HG02981 (cell line): Measurements from ENCODE around the gene TMEM175.
"Not testable (repeated sequence)": the region's sequence is repeated elsewhere in the genome, so short reads cannot be mapped to it uniquely, and the experiment has no call there.

Experiments used
- ATAC-seq: cut with Tn5 transposase; IDR thresholded peaks from one replicate; pipeline ENCODE4 v1.9.1; 2021; ENCODE audit warnings: mild to moderate bottlenecking, moderate library complexity; ENCODE audit not compliant: unreplicated experiment

The TMEM175 gene

GRCh38 chr4:970046-970745, 37.9 kb downstream of the TMEM175 start:
- no peak for ATAC-seq

GRCh38 chr4:970854-971520, 38.7 kb downstream of the TMEM175 start:
- ATAC-seq = no peak

- ATAC-seq = no peak
Observed at GRCh38 chr4:971666-972500, 39.6 kb downstream of the TMEM175 start.

DNA sequence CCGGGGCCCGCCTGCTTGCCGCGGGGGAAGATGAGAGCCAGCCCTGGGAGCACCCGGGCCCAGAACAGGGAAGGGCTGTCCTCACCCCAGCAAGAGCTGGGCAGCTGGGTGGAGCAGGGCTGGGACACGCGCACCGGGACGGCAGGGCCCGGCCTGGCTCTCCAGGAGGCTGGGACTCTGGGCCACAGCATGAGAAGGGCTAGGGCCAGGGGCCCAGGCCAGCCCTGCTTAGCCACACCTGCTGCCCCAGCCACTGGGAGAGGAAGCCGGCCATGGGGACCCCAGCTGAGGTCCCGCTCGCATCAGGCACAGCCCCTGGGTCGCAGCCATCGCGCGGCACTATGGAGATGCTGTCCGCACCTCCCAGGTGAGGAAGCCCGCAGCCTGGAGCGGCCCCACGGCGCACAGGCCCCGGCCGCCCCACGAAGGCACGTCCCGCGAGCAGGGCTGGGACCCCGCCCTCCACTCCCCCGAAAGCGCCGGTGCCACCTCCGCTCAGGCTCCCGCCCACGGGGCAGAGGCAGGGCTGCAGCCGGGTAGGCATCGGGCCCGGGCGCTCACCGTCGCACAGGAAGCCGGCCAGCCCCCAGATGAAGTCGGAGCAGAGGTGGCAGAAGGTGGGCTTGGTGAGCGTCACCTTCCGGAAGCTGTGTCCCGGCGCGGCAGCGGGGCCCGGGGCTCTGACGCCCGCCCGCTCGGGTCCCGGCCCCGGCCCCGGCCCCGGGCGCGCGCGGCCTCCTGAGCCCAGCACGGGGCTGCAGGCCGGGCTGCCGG, 40.6 kb downstream of the TMEM175 start:
- ATAC-seq = peak; percentile 35

- ATAC-seq = peak; percentile 59
Observed at GRCh38 chr4:973431-974397, 41.5 kb downstream of the TMEM175 start, which contains the start of gene DGKQ. Gene DGKQ (minus strand): TSS chr4:973569. CDS start chr4:973482, 87 bp downstream.

DNA sequence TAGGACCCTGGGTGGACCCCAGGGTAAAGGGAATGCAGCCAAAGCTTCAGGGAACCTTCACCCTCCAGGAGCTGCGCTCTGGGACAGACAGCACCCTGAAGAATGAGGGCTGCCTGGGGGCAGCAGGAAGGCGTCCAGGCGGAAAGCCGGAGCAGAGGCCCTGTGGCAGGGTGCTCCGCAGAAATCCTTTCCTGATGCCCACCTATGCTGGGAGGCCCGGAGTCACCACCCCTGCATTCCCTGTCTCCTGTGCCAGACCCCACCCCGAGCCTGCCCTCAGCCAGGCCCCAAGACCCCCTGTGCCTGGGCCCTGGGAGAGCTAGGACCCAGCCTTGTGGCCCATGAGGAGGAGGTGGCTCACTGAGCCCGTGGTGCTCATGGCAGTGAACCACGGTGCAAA, 42.4 kb downstream of the TMEM175 start:
- no peak for ATAC-seq

DNA sequence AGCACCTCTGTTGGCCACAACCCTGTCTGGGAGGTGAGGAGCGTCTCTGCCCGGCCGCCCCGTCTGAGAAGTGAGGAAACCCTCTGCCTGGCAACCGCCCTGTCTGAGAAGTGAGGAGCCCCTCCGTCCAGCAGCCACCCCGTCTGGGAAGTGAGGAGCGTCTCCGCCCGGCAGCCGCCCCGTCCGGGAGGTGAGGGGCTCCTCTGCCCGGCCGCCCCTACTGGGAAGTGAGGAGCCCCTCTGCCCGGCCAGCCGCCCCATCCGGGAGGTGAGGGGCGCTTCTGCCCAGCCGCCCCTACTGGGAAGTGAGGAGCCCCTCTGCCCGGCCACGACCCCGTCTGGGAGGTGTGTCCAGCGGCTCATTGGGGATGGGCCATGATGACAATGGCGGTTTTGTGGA, 43.8 kb downstream of the TMEM175 start:
- not testable (repeated sequence) for ATAC-seq

- ATAC-seq = no peak
Observed at GRCh38 chr4:978957-979701, 46.9 kb downstream of the TMEM175 start.

DNA sequence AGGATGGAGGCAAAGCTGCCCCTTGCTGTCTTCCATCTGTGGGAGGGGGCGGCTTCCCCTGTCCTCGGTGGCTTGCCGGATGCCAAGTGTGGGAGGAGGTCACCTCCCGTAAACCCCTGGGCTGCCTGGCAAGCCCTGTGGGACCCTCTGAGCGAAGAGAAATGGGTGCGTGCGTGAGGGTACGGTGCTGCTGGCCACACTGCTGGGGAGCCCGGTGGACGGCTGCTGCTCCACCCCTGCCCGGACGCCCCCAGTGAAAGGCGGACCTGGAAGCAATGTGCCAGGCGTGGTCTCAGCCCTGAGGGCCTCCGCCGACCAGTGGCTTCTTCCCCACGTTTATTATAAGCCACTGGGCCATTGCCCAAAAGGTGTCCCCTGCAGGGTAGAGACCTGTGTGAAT, 50.0 kb downstream of the TMEM175 start:
- ATAC-seq = no peak

- ATAC-seq = no peak
Observed at GRCh38 chr4:982814-983213, 50.6 kb downstream of the TMEM175 start.

GRCh38 chr4:984336-985054, 52.2 kb downstream of the TMEM175 start:
- no peak for ATAC-seq

DNA sequence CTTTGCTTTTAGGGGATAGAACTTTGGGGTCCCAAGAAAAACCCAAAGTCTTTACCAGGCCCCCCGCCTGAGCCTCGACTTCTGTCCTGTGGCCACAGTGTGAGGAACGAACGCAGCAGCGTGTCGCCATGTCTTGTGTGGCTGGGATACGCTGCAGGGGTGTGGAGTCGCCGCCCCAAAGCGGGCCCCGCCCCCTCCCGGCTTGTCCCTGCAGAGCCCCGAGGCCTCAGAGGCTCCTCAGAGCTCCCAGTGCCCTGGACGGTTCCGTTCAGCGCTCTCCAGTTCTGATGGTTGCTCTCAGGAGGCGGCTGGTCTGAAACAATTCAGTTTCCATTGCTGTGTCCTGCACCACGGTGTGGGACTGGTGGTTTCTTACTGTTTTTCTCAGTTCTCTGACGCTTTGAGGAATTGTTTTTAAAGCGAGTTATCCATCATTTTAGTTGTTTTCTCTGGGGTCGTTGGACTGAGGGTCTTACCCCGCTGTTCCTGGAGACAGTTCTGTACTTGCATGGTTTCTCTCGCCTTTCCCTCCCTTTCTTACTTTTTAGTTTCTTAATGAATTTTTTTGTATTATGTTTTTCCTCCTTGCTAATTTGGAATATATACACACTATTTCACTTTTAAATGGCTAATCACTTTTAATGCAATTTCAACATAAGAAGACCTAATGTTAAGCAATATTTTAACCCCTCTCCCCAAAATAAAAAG, 53.0 kb downstream of the TMEM175 start:
- no peak for ATAC-seq

DNA sequence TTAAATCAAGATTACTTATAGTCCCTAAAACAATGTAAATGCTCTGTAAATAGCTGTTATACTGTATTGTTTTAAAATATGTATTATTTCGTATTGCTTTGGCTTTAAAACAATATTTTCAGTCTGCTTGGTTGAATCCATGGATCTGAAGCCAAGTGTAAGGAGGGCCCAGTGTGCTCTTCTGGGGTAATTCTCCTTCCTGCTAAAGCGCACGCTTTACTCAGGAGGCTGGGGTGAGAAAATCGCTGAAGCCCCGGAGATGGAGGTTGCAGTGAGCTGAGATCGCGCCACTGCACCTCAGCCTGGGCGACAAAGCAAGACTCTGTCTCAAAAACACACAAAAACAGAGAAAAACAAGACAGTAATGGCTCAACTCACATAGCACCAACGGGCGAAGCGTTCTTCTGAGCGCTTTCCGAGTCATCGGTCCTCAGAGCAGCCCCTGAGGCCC, 54.2 kb downstream of the TMEM175 start:
- ATAC-seq = peak; percentile 12

- ATAC-seq = peak; percentile 60
Observed at GRCh38 chr4:986879-987623, 54.8 kb downstream of the TMEM175 start, which contains the start of gene IDUA. Gene IDUA (plus strand): TSS chr4:987044. CDS start chr4:987085, 41 bp downstream.

DNA sequence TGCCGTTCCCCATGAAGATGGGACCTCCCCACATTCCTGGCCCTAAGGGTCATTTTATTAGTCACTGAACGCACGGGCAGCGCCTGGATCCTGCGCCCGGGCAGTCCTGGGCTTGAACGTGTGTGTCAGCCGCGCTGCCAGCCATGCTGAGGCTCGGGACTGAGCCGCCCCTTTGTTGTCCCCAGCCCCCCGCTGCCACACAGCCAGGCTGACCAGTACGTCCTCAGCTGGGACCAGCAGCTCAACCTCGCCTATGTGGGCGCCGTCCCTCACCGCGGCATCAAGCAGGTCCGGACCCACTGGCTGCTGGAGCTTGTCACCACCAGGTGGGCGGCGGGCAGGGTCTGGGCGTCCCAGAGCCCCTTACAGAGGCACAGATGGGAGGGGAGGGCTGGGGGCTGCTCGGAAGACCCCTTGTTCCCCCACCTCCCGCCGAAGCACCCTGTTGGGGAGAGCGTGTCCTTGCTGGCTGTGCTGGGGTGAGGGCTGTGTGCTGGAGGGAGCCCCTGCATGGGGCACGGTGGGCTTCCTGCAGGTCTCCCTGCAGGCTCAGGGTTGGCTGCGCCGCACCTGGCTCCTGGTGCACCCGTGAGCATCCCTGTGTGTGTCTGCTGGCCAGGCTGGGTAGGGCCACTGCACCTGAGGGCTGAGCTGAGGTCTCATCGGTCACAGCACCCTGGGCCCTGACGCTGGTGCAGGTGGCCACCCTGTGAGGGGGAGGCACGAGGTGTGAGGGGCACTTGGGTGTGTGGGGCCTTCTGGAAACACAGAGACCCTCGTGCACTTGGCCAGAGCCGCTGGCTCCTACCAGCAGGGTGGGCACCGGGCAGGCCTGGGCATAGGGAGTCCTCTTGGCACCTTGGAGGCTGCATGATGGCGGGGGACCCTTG, 55.6 kb downstream of the TMEM175 start:
- ATAC-seq = no peak
